Glomerular endothelial cell (primary cell): ENCODE measurements around the gene PFDN1. TPM values are rescaled to one million over a fixed set of nuclear protein-coding genes. Genes with fewer than 3 reads are reported as not detected.
A peak's percentile ranks its signal among the peaks of the same experiment; 100 is the strongest.

Source experiments
- DNase-seq: peaks from one replicate; pipeline ENCODE4 v3.0.0-alpha.2; 2011; ENCODE audit warnings: low read depth, low spot score; ENCODE audit errors: extremely low read depth
- total RNA-seq: library from RNA; depleted of rRNA; stranded (reverse); fragments of >200 nt; gene quantifications from 2 replicates; pipeline ENCODE4 v1.2.3, GENCODE V29; 2015

PFDN1 gene
- total RNA-seq, 1 donor from 2014 or later, result 166 TPM

DNA sequence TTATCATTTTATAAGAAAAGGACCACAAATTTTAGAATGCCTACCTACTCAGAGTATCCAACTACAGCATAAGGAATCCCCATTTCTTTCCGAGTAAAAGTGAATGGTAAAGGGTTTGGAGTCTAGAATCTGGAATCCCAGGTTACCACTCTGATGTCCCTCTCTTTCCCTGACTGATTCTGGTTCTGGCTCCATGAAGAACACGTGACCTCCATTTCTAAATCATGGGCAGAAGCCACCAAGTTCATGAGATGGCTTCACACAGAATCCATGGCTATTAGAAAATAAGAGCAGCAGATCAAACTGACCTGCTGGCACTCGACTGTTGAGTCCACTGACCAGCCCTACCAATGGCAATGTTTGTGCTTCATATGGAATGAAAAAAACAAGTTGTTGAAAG, 40.7 kb downstream of the PFDN1 start:
- no peak for DNase-seq

DNA sequence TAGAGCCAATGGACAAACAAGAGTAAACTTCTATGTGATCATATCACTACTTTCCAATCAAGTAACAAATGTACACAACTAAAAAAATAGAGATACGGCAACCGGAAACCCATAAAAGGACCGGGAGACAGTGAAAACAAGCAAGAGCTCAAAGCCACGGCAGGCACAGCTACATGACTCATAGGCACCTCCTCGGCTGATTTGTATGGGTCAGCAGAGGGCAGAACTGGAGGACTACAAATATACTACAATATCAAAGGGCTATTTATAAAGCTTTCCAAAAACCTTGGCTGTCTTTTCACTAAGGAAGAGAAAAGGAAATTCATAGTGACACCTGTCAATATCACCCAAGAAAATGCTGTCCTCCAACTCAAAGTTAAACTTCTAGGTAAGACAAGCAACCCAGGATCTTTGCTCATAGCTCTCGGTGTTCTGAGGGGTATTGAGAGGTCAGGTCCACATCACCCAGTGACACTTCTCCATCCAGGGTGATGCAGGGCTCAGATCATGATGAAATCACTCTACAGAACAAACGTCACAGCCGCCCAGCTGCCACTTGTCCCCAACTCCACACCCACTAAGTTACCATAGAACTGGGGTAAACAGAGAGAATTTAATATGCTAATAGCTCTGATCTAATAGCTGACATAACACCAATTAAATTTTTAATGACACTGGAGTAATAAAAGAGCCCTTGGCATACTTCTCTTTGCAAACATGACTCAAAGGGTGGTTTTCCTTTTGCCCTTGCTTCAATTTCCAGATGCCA, 41.3 kb downstream of the PFDN1 start:
- peak; percentile 87 for DNase-seq

DNA sequence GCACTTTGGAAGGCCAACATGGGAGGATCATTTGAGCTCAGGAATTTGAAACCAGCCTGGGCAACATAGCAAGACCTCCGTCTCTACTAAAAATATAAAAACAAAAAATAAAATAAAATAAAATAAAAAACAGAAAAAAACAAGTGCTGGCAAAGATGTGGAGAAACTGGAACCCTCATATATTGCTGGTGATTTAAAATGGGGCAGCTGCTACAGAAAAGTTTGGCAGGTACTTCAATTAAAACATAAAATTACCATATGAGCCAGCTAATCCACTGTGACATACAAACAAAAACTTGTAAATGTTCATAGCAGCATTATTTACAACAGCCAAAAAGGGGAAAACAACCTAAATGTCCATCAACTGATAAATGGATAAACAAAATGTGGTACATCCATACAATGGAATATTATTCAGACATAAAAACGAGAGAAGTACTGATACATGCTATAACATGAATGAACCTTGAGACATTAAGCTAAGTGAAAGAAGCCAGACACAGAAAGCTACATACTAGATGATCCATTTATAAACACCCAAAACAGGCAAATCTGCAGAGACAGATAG, 42.7 kb downstream of the PFDN1 start:
- no peak for DNase-seq

DNA sequence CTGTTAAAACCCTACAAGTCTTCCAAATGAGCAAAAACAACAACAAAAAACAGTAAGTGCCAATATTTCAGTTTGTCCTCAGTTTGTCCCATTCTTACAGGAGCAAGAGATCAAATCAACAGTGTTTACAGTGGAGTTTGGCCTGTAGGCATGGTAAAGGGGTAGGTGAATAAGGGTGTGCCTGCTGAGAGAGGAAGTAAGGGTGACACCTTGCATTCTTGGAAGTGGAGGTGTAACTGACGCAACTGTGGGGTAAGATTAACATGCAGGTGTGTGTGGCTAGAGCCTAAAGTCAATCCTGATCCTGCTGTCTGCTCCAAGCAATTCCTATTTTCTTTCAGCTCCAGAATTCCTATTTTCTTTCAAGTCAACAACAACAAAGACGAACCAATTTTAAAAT, 43.4 kb downstream of the PFDN1 start:
- DNase-seq, result no peak

DNA sequence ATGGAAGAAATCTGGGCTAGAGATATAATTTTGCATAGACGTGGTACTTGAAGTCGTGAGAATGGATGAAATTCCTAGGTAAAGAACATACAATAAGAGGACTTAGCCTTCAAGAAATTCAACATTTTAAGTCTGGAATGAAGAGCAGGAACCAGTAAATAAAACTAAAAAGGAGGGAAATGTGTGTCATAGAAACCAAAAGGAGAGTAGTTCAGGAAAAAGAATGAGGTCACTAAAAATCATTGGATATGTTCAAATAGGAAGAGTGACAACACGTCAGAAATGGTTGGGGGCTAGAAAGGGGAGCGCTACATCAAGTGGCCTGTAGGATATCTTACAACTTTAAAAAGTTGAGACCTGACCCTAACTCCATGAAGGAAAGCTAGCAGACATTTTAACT, 44.0 kb downstream of the PFDN1 start:
- no peak for DNase-seq

DNA sequence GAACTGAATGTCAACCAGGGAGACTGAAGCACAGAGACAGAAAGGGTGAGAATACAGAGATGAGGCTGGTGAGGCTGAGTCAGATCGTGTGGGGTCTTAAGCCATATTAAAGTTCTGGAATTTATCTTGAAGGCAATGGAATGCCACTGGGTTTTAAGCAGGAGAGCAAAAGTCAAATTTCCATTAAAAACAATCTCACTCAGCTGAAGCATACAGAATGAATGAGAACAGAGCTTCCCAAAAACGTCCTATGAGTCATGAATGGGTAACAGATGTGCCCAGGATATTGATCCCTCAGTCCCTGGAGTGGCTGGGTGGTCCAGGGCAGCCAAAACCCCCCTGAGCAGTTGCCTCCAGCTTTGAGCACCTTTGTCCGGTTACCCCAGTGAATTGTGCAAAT, 44.9 kb downstream of the PFDN1 start:
- DNase-seq, result no peak

DNA sequence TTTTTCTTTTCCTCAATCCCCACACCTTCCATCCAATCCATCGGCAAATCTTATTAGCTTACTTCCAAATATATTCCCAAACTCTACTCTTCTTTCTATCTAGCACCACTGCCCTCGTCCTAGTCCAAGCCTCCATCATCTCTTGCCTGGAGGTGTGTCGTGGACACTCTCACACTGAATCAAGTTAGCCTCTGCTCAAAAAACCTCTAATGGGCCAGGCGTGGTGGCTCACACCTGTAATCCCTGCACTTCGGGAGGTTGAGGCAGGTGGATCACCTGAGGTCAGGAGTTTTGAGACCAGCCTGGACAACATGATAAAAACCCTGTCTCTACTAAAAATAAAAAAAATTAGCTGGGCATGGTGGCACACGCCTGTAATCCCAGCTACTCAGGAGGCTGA, 46.2 kb downstream of the PFDN1 start:
- no peak for DNase-seq

DNA sequence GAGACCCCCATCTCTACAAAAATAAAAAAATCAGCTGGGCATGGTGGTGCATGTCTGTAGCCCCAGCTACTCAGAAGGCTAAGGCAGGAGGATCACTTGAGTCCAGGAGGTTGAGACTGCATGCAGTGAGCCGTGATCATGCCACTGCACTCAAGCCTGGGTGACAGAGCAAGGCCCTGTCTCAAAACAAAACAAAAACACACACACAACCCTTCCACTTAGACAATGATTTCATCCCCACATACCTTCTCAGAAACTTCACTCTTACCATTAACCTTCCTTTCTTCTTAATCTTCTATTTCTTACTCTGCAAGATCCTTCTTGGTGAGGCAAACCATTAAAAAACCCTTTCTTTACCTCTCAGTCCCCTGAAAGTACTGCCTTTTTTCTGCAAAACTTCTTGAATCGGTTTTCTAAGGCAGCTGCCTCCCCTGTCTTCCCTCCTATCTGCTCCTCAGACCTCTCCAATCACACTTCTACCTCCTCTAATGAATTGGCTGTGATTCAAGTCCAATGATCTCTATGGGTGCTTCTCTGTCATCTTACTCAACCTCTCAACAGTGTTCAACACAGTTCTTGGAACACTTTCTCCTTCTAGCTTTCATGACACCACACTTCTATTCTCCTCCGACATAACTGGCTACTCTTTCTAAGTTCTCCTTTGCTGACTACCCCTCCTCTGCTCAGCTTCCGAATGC, 47.3 kb downstream of the PFDN1 start:
- DNase-seq, result no peak

DNA sequence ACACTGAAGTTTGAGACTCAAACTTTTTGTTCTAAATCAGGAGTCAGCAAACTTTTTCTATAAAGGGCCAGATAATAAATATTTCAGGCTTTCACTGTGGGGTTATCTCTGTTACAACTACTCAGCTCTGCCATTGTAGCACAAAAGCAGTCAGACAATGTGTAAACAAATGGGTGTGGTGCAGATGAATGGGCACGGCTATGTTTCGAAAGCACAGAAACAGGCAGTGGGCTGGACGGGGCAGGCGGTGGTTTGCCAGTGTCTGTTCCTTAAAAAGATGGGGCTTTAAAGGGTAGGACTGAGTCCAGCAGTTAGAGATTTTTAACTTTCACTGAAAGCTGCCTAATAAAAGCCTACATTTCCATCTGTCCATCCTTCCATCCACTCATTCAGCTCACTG, 48.9 kb downstream of the PFDN1 start:
- DNase-seq, result no peak

DNA sequence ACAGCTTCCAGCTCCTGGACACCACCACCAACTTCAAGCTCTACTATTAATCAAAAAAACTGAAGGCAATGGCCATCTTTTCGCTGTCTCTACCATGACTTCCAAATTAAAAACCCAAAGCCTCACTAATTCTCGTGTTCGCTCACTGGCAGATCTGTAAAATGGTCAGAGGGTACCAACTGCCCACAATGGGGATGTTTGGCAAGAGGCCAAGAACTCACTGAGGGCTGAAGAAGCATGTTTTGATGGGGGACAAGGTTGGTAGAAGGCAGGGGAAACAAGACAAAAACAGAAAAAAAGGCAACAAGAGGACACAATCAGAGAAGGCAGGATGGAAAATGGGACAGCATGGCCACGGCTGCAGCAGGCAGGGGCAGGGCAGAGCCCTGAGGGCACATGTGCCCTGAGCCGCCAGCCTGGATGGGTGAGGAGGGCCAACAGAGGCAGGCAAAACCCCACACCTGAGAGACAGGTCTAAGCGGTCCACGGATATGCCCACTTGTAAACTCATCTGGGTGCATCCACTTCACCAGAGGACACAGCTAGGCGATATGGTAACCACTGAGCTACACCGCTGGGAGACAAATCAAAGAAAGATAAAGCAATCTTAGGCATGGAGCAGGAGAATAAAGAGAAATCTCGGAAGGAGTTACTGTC, 50.3 kb downstream of the PFDN1 start:
- DNase-seq, result no peak

DNA sequence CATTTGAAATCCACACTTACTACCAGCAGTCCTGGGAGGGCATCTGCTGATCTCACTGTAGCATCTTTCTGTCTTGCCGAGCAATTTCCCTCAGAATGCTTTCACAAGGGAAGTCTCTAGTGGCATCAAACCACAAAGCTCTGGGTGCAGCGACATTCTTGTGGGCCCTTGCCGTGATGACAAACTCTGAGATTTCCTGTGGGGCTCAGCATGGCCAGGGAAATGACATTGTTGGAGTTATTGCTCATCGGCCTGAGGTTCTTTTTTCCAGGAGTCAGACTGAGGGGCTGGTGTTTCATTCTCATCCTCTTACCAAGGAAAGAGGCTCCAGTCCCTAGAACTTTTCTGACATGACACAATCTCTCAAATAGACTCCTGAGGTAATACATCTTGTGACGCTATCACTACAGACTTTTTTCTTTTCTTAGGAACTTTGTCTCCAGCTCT, 51.4 kb downstream of the PFDN1 start:
- DNase-seq, result peak; percentile 78

DNA sequence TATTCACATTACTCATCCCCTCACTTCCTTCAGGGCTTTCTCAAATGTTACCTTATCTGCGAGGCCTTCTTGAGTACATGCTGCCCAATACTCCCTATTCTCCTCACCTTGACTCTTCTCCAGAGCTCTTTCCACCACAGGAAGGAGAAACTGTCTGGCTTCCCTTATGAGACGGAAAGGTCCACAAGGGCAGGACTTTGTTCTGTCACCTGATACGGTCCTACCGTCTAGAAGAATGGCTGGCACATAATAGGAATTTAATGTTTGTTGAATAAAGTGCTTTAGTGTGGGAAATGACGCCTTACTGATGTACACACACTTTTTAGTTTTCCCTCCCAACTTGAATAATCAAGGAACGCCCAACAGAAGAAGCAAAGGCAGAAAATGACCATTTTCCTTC, 52.5 kb downstream of the PFDN1 start:
- no peak for DNase-seq

DNA sequence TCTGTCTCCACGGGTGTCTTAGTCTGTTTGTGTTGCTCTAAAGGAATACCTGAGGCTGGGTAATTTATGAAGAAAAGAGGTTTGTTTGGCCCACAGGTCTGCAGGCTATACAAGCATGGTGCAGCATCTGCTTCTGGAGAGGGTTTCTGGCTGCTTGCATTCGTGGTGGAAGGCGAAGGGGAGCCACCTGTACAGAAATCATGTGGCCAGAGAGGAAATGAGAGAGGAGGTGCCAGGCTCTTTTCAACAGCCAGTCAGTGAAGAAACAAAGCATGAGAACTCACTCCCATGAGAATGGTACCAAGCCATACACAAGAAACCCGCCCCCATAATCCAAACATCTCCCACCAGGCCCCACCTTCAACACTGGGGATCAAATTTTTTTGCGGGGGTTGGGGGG, 53.4 kb downstream of the PFDN1 start:
- DNase-seq, result no peak

DNA sequence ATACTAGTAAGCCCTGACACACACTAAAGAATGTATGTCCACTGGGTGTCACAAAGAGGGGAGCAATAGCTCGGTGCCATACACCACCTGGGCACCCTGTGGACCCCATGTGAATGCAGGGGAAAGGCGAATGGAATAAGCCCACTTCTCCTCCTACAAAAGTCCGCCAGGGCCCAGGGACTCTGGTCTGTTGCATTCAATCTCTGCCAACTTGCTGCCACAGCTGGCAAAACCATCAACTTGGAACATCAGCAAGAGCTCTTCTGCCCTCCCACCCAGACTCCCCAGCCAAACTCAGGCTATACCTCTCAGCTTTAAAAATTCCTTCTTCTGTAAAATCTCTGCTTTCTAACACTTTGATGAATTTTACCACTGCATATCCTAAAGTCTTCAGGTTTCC, 54.5 kb downstream of the PFDN1 start:
- no peak for DNase-seq

DNA sequence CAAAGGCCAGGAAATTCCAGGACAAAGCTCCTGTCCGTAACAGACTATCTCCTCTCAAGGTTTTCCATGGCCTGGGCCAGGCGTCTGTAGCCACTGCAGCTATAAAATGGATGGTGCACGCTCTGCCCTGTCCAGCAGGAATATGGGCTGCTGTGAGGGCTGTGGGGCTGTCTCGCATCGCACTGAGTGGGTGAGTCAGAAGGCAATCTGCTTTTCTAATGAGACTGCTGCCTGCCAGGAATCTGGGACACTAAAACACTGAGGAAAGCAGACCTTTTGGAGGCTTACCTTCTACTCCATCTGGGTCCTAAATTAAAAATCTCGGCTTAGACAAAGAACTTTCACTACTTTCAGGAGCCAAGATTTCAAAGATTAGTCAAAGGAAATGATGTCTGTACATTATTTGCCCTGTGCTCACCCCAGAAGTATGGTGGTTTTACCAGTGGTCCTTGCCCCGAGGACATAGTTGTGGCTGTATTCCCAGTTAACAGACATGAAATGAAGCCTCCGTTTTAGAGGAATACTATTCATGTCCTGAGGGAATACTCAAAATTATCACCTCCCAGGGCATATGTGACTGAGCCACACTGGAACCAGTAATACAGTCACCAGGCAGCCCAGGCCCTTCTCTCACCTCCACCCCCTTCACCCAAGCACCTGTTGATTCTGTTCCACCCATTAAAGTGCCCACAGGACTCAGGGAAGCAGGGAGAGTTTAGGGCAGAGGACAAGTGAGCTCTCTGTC, 56.4 kb downstream of the PFDN1 start:
- DNase-seq, result no peak

DNA sequence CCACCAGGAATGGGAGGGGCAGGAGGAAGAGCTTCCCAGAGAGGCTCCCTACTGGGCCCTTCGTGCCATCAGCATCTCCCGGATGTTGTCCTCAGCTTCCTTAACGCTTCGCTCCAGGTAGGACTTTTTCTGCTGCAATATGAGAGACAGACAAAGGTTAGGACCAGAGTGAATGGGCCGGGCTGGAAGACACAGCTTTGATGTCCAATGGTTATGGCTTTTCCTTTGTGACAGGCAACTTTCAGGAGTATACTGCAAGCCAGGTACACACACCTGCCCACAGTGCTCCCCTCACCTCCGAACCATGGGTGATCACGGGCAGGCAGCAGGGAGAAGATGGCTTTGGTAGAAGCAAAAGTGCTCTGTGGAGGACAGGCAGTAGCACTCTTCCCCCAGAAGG, 57.0 kb downstream of the PFDN1 start:
- no peak for DNase-seq

DNA sequence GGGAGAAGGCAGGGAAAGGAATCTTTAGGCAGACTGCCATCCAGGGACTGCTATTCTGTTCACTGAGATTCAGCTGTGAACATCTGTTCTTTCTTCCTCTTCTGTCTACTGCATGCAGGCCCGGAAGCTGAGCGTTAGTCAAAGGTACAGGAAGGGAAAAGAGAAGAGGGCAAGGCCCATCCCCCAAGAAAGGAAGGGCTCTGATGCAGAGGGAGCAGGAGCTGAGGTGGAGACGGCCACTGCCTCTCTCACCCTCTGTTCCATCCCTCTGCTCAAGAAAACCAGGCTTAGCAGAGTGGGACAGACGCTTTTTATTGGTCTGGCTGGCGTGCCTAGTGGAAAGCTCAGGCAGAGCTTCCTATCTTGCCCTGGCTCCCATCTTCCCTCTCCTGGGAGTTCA, 57.6 kb downstream of the PFDN1 start:
- no peak for DNase-seq

DNA sequence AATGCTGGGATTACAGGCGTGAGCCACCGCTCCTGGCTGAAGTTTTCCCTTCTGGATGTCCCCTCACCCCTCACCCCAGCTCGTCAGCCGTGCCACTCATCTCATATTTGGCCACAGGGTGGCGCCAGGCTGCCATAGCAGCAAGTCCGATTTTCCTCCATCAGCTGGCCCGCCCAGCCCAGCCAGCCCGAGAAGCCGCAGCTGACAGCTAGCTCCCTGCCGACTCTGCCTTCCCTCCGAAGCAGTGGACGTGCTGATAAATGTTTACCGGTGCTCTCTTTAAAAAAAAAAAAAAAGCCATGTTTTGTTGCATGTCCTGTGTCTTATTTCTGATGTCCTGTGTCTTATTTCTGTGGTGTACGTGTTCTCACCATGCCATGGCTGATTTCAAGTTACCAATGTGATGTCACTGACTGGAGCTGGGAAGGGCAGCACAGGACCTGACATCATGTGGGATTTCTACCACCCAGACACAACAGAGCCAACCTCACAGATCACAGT, 58.3 kb downstream of the PFDN1 start:
- no peak for DNase-seq

DNA sequence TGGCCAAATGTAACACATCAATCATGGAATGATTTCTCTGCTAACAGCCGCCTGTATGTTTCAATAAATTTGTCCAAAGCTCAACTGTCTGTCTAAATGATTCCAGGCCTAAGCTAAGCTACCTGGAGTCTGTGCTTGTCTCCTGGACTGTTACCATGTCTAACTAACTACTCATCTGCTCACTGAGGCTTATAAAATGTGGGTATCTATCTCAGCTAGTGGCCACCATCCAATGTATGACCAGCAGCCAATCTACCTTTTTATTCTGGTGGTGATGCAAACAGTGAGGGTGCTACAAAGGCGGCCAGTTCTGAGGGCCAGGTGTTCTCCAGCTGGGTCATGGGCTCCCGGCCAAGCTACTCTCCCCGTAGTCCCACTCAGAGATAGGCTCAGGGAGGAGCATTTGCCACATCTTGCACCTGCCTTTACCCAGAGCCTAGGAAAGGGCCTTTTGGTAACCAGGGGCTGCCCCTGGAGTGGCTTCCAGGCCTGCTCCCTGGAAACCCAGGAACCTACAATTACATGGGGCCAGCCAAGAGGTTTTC, 59.1 kb downstream of the PFDN1 start:
- no peak for DNase-seq

DNA sequence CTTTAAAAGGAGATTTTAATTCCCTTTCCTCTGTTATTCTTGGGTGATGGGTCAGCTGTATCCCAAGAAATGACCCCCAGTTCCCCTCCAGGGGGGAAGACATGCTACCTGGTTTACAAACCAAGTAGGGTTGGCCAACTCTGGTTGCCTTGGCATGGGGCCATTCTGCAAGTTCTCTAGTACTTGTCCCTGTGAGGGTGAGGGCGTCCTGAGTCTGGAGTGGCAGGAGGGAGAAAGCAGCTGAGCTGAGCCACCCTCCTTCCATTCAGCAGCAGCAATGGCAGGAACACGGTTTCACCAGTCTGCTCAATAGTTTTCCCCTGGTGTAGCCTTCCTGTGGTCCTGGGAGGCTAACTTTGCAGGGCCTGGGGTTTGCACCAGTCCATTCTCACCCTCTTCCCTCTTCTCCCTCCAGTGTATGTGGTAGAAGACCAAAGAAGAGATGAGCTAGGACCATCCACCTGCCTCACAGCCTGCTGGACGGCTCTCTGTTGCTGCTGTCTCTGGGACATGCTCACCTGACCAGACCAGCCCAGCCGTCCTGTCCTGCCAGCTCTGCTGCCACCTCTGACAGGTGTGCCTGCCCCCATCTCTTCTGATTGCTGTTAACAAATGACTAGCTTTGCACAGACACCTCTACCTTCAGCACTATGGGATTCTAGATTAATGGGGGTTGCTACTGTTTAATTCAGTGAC, 59.9 kb downstream of the PFDN1 start:
- no peak for DNase-seq
